MCF 10A (cell line): ENCODE results near the gene ABHD15. TPM values are rescaled to one million over a fixed set of nuclear protein-coding genes. Genes with fewer than 3 reads are reported as not detected.

Experiments used
- BruUV-seq: library from RNA; stranded (reverse); fragments of 400-500 nt; replicated peaks from 2 replicates; lab custom pipeline; 2021; lab: Mats Ljungman, UMichigan
- CTCF ChIA-PET: fragments of 300-600 bp; sonication (Branson Sonifier 250); formaldehyde crosslinking; extraction: SDS; loops from one replicate; lab custom pipeline; 2021; ENCODE audit warnings: antibody characterized with exemption, inconsistent platforms; lab: Yijun Ruan, JAX
- POLR2A ChIA-PET: fragments of 300-600, 350-650 bp; sonication (Branson Sonifier 250); formaldehyde crosslinking; extraction: SDS; loops from one replicate; lab custom pipeline; 2020; ENCODE audit warnings: antibody characterized with exemption, inconsistent platforms; lab: Yijun Ruan, JAX
- DNase-seq: peaks from one replicate; pipeline ENCODE4 v3.0.0-alpha.2; 2018; ENCODE audit not compliant: unreplicated experiment
- H3K27ac Mint-ChIP-seq: one replicate; pipeline ENCODE4 v1.8.0; 2022; ENCODE audit warnings: mild to moderate bottlenecking, low read depth, mixed read lengths; ENCODE audit not compliant: unreplicated experiment
- H3K27me3 Mint-ChIP-seq: one replicate; pipeline ENCODE4 v1.8.0; 2022; ENCODE audit warnings: mixed read lengths; ENCODE audit not compliant: insufficient read depth, unreplicated experiment
- H3K36me3 Mint-ChIP-seq: one replicate; pipeline ENCODE4 v1.8.0; 2022; ENCODE audit warnings: mild to moderate bottlenecking, moderate library complexity, mixed read lengths; ENCODE audit not compliant: insufficient read depth, unreplicated experiment
- H3K4me1 Mint-ChIP-seq: one replicate; pipeline ENCODE4 v1.8.0; 2022; ENCODE audit warnings: mixed read lengths; ENCODE audit not compliant: insufficient read depth, unreplicated experiment
- H3K4me3 Mint-ChIP-seq: one replicate; pipeline ENCODE4 v1.8.0; 2022; ENCODE audit warnings: mild to moderate bottlenecking, moderate library complexity, mixed read lengths; ENCODE audit not compliant: unreplicated experiment
- H3K9me3 Mint-ChIP-seq: one replicate; pipeline ENCODE4 v1.8.0; 2022; ENCODE audit warnings: mixed read lengths; ENCODE audit not compliant: unreplicated experiment
- intact Hi-C: fragments of 100-400 bp; cut with micrococcal nuclease; formaldehyde crosslinking; loops from 2 replicates; pipeline ENCODE4 v1.14.1; 2022
- total RNA-seq: library from RNA; stranded (reverse); gene quantifications from 2 replicates; pipeline ENCODE4 v1.2.3, GENCODE V29; 2022
- TF ChIP-seq, protein P1 (sequence below): fragments of 200-600 bp; IDR thresholded peaks from one replicate; pipeline ENCODE4 v1.8.0; 2022; ENCODE audit warnings: antibody characterized with exemption, mild to moderate bottlenecking; ENCODE audit not compliant: unreplicated experiment

Gene ABHD15
- total RNA-seq, 1 experiment from 2014 or later, result 2.8 TPM

DNA sequence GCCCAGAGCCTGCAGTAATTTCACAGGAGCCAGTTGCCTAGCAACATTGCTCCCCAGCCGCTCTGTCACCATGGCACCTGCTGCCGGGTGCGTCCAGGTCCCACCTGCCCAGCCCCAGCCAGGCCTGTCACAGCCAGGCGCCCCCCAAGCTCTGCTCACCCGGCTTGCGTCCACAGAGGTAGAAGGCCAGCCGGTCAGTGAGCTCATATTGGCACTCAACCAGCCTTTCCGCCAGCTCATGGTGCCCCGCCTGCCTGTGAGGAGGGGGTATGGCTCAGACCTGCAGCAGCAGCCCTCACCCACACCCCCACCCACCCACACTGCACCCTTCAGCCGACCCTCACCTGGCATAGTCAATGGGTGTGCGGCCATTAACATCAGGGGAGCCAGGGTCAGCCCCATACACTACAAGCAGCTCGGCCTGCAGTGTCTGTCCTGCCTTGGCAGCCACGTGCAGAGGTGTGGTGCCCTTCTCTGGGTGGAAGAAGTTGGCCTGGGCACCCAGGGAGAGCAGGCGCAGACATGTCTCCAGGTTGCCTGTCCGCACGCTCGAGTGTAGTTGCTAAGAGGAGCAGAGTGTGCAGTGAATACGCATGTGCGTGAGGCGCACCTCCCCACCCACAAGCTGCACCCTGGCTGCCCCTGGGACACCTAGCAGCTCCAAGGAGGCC is 14.9 kb upstream of the ABHD15 start:
- POLR2A ChIA-PET, result interaction anchor here (0.7 to 4.4 kb wide), 12 partner anchors 10 to 330 kb away, joined by 3 to 81 read pairs (median 4); partner anchors contain the start of genes ABHD15, ANKRD13B, CORO6 and TAOK1
- Mint-ChIP-seq H3K27ac (peak overlapping the region; percentile 19), H3K27me3 (no peaks in the 10 kb centered on the region), H3K4me3 (peak overlapping the region; percentile 41), H3K36me3 (peaks cover 42% of the 10 kb centered on the region), H3K9me3 (no peaks in the 10 kb centered on the region), H3K4me1 (peaks cover 36% of the 10 kb centered on the region)
- CTCF ChIA-PET, result interaction anchor here (0.6 to 6.8 kb wide), 17 partner anchors 10 to 349 kb away, joined by 3 to 89 read pairs (median 5); partner anchors contain the start of genes ABHD15, ANKRD13B and TP53I13
- peak; percentile 87 for DNase-seq
- TF ChIP-seq, protein P1, sequence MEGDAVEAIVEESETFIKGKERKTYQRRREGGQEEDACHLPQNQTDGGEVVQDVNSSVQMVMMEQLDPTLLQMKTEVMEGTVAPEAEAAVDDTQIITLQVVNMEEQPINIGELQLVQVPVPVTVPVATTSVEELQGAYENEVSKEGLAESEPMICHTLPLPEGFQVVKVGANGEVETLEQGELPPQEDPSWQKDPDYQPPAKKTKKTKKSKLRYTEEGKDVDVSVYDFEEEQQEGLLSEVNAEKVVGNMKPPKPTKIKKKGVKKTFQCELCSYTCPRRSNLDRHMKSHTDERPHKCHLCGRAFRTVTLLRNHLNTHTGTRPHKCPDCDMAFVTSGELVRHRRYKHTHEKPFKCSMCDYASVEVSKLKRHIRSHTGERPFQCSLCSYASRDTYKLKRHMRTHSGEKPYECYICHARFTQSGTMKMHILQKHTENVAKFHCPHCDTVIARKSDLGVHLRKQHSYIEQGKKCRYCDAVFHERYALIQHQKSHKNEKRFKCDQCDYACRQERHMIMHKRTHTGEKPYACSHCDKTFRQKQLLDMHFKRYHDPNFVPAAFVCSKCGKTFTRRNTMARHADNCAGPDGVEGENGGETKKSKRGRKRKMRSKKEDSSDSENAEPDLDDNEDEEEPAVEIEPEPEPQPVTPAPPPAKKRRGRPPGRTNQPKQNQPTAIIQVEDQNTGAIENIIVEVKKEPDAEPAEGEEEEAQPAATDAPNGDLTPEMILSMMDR, result no peak
- BruUV-seq, result no TSS peak
- intact Hi-C loops, result loop anchor here (5.0 kb wide), 1 partner anchor 511 kb away; no protein-coding TSS in a partner anchor

DNA sequence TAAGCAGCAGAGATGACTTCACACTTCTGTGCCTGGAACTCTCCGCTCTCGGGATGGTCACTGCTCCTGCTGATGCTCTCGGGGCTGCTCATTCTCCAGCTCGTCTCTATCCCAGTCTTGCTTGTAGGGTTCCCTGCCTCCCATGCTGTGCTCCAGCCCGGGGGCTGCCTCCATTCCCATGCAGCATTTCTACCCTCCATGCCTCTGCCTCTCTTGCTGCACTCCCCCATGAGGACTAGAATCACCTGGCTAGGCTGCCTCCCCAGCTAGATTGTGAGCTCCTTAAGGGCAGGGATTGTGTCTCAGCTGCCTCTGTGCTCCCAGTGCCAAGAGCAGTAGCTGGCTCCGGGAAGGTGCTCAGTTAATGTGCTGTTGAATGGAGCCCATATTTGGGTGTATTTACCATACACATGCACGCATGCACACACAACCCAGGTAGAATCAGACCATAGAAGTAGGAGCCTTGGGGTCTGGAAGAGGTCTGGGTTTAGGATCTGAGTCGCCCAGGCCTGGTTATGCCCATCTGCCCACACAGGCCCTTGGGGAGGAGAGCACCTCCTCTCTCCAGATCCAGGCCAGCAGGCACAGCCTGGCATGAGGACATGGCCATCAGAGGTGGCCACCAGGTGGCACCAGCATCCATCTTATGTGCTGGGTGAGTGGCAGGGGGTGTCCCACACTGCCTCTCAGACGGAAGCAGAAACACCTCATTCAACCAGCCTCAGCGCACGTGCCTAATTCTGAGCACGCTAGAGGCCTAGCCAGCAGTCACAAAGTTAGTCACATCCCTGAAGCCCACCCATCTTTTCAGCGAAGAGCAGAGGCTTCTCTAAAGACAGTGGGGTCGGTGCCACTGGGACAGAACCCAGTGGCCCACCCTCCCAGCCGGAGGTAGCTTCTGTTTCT is 13.3 kb upstream of the ABHD15 start:
- Mint-ChIP-seq H3K27ac (peak overlapping the region; percentile 61), H3K9me3 (no peaks in the 10 kb centered on the region), H3K36me3 (peaks cover 38% of the 10 kb centered on the region), H3K27me3 (no peaks in the 10 kb centered on the region), H3K4me3 (peak overlapping the region; percentile 50), H3K4me1 (peaks cover 36% of the 10 kb centered on the region)
- no TSS peak for BruUV-seq
- intact Hi-C loops, result loop anchor here (1.0 to 5.0 kb wide), 5 partner anchors 11 to 512 kb away; no protein-coding TSS in a partner anchor
- ChIA-PET POLR2A (interaction anchor here (0.6 to 4.4 kb wide), 7 partner anchors 8 to 59 kb away, joined by 3 to 81 read pairs (median 11); partner anchors contain the start of genes ABHD15, ANKRD13B and TP53I13), CTCF (interaction anchor here (0.6 to 6.8 kb wide), 22 partner anchors 8 to 905 kb away, joined by 3 to 89 read pairs (median 5); partner anchors contain the start of genes ABHD15, ANKRD13B, SSH2 and TP53I13)
- TF ChIP-seq, protein P1, result peak; percentile 79
- peak; percentile 87 for DNase-seq

DNA sequence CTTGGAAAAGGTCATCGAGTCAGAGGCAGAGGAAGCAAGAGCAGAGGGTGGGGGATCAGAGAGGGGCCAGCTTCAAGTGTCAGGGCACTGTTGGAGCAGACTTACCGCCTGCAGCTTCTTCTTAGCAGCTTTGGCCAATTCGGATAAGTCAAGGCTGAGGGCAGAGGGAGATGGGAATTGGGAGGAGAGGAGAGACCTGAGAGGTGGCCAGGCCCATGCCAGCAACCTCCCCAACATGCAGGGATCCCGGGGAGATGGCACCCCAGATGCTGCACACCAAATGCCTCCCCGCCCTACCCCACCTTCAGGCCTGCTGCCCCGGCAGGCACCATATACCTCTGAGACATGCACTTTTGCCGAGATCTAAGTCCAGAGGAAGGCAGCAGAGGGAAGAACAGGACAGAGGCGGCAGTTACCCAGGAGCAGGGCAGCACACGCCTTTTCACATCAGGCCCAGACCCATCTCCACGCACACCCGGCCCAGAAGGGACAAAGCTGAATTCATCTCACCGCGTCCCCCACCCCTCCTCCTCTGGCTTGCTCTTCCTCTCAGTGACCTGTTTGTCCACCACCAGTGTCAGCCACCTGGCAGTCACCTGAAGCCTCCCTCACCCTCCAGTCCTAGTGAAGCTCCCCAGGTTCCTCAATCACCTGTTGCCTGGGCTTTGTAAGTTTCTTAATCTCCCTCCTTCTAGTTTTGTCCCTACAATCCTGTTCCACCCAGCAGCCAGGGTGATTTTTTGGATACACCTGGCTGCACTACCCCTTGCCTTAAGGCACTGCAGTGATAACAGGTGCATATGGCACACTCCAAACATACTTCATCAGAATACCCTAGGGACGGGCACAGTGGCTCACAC is 12.0 kb upstream of the ABHD15 start:
- no peaks in the 10 kb centered on the region for H3K9me3 Mint-ChIP-seq
- TF ChIP-seq, protein P1, result no peak
- no peak overlapping the region for H3K4me3 Mint-ChIP-seq
- DNase-seq, result no peak
- no TSS peak for BruUV-seq
- H3K36me3 Mint-ChIP-seq, result peaks cover 38% of the 10 kb centered on the region
- ChIA-PET CTCF (interaction anchor here (0.6 to 6.8 kb wide), 10 partner anchors 9 to 462 kb away, joined by 3 to 89 read pairs (median 5); partner anchors contain the start of genes ABHD15, ANKRD13B, SSH2 and TP53I13), POLR2A (interaction anchor here (0.8 to 0.9 kb wide), 2 partner anchors 9 to 13 kb away, joined by 3 to 4 read pairs; no protein-coding TSS in a partner anchor)
- H3K4me1 Mint-ChIP-seq, result peaks cover 28% of the 10 kb centered on the region
- H3K27ac Mint-ChIP-seq, result no peak overlapping the region
- H3K27me3 Mint-ChIP-seq, result no peaks in the 10 kb centered on the region
- intact Hi-C loops, result no loop called here
